NCI-H524 treated with DMSO at 0.1 percent for 48 hours (cell line): Measurements from ENCODE around the gene GALNT13.
A peak's percentile ranks its signal among the peaks of the same experiment; 100 is the strongest.

Experiments used
- DNase-seq: peaks from one replicate; lab custom pipeline; 2025; lab: John Stamatoyannopoulos, UW

GALNT13 gene

DNA sequence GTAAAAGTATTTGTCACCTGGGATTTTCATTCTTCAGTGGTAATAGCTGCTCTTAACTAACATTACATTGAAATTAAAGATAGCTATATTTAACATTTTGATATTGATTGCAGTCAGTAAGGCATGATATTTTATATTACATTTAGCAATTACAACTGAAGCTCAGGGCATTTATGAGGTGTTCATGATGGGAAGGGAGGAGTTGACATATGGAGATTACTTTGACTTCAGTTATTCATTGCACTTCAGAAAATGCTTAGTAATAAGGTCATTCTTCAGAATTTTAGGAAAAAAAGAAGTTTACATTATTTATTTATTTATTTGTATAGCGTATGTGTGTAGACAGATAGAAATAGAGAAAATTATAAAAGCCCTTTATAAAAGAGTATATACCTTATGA is 352.0 kb downstream of the GALNT13 start:
- DNase-seq: no peak

- DNase-seq: no peak
These were observed 355.2 kb downstream of the GALNT13 start for GRCh38 chr2:154226931-154227330.

DNA sequence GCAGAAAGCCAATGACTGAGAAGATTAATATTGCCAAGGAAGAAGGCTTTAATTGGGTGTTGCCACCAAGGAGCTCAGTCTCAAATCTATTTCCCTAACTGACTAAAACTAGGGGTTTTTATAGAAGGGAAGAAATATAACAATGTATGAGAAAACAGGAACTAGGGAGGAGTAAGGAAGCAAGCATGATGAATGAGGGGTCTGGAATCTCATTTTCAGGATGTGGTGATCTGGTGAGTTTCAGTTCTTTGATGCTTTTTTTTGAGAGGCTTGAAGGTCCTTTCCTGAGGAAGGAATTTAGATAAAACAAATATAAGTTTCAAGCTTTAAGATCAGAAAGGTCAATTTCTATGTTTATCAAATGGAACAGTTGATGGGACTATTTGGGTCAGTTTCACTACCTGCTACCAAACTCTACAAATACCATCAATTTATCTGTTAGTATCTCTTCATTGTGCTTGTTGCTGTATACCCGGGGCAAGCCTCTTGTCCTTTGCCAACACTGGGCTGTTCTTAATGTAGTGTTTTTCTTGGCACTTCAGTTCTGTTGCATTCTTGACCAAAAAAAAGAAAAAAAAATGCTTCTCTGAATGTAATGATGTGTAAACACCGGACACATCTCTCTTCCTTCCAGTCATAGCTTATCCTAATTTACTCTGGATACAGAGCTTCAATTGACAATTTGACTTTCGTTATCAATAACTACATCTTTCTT is 357.0 kb downstream of the GALNT13 start:
- DNase-seq: no peak

- no peak for DNase-seq
These were observed 358.2 kb downstream of the GALNT13 start for GRCh38 chr2:154229966-154230365.

GRCh38 chr2:154231021-154231420 is 359.3 kb downstream of the GALNT13 start:
- DNase-seq: no peak

DNA sequence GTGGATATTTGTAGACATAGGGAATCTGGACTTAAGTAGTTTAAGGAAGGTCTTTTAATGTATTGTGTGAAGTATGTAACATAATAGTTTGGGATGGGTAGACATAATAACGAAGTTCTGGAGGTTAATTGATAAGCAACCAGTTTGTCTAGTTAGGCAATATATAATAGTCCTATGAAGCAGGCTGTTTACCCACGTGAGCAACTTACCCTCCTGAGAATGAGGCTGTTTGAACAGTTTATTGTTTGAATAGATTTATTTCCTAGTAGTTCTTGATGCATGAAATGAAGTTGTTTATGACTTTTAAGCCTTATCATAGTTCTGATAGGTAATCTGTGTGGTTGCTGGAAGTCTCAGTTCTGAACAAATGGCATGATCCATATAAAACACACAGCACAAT is 361.5 kb downstream of the GALNT13 start:
- DNase-seq: no peak

GRCh38 chr2:154238252-154238651 is 366.5 kb downstream of the GALNT13 start:
- DNase-seq: no peak

DNA sequence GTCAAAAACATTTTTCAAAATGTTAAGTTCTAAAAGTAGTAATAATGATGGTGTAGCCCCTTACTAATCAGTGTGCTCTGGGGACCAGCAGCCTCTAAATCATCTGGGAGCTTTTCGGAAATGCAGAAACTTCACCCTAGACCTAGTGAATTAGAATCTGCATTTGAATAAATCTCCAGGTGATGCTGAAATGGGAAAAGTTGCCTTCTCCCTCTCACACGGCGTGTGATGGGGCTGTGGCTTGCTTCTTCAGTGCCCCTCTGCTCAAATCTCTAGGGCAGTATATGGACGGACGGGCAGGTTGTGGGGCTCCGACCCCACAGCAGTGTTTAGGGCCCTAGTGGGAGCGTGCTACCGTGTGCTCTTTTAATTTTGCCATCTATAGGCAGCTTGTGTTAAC is 368.6 kb downstream of the GALNT13 start:
- DNase-seq: no peak

GRCh38 chr2:154240921-154241379 is 369.2 kb downstream of the GALNT13 start:
- no peak for DNase-seq

GRCh38 chr2:154242687-154243086 is 371.0 kb downstream of the GALNT13 start:
- DNase-seq: no peak

DNA sequence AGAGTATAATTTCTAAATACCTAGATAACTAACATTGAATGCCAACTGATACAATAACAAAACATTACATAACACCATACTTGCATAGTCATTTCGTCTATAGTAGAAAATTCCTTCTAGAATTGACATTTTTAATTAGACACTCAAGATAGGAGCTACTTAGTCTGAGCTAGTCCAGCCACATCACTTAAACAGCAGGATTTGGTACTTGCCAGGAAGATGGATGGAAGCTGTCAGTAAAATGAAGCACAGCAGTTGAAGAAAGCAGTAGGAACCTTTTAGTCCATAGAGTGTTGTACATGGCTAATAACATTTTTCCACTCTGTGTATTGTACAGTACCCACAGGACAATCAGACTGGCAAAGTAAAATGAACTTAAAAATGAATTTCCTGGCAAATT is 372.0 kb downstream of the GALNT13 start:
- no peak for DNase-seq

DNA sequence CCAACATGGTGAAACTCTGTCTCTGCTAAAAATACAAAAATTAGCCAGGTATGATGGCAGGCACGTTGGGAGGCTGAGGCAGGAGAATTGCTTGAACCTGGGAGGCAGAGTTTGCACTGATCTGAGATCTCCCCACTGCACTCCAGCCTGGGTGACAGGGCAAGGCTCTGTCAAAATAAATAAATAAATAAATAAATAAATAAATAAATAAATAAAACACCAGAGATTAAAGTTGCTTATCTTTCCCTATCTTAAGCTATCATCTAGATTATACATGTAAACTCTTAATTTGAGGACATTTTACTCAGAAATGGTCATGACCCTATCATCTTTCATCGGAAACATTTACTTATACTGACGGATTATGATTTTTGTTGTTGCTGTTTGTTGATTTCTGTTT is 373.2 kb downstream of the GALNT13 start:
- no peak for DNase-seq

DNA sequence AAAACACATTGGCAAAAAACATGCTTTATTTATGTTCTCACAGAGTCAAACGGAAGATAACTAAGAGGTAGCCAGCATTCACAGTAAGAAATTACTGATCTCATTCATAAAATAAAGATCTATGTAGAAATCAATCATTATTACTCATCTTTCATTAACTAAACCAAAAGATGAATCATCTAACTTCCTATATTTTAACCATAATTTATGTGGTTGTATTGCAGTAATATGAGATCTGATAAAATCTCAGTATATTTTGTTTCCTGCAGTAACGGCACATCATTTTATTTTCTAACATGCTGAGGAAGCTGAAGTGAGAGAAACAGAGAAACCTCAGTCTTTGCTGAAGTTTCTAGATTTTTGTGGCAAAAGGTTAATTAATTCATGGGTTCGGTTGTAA is 375.8 kb downstream of the GALNT13 start:
- no peak for DNase-seq

- no peak for DNase-seq
These were observed 384.4 kb downstream of the GALNT13 start for GRCh38 chr2:154256136-154256535.

DNA sequence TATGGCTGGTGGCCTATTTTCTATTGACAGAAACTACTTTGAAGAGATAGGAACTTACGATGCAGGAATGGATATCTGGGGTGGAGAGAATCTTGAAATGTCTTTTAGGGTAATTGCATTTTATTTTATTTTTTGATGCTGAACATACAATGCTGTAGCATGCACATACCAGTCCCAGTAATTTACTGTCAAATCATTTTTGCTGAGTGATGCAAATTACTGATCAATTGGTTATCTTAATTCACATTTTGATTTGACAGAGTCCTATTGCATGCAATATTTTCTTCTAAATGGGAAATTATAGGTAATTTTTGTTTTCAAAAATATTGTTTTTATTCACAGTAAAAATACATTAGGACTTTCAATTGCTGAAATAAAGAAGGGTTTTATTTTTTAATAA is 387.3 kb downstream of the GALNT13 start:
- DNase-seq: peak; percentile 4

DNA sequence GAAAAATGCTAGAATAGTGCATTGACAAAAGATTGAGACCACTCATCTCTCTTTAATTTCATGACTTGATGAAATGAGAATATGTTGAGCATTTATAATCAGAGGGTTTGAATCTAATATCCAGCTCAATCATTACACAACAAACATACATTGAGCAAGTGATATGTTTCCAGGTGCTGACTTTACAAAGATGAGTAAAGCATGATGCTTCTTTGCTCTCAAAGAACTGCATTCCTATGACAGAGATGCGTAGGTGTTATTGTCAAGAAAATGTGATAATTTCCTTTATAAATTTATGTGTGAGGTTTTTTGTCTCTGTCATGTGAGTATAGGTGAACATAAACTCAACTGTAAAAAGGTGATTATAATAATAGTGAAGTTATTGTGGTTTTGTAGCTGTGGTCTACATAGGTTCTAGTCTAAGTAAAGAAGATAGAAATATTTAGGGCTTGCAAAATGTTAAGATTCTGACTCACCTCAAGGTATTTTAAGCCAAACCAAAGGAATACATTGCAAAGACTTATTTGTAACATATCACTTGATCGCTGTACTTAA is 389.8 kb downstream of the GALNT13 start:
- no peak for DNase-seq

DNA sequence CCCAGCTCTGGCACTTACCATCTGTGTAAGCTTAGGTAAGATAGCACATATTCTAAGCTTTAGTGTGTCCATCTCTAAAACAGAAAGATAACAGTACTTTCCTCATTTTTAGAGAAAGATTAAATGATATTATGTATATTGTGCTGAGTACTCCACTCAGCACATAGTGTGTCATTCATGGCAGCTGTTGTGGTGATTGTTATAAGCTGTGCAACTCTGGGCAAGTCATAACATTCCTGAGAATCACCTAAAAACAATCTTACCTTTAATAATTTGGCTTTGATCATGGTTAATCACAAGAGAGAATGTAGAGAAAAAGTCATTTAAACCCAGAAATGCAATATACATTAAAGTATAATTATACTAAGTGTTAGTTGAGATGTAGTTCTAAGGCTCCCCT is 391.5 kb downstream of the GALNT13 start:
- no peak for DNase-seq

DNA sequence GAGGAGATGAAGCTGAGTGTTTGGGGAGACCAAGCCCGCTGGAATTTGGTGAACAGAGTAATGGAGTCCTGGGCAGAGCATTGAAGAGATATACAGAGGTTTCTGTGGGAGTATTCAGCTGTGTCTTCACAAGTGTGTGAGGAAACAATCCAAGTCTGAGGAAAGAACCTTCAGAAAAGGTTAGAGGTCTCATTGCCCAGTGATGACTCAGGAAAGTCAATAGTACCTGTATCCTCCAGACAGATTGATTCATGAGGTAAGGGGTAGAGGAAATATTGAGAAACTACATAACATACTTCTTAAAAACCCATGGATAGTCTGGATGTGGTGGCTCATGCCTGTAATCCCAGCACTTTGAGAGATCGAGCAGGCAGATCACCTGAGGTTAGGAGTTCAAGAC is 392.3 kb downstream of the GALNT13 start:
- no peak for DNase-seq

GRCh38 chr2:154267983-154268382 is 396.3 kb downstream of the GALNT13 start:
- no peak for DNase-seq

DNA sequence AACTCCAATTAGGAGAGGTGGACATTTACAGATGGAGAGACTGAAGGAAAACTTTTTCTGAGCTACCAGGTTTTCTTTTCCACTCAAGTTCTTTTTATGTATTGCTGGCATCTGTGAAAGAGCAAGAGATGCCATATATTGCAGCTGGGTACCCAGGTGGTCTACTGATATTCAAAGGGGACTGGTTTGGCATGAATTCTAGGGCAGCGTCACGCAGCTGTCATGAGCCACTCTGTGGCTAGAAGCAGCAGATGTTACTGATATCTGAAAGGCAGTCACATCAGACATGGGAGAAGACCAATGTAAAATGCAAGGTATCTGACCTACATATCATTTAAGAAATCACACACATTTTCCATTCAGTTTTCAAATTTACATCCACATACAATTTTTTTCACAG is 408.8 kb downstream of the GALNT13 start:
- peak; percentile 80 for DNase-seq

DNA sequence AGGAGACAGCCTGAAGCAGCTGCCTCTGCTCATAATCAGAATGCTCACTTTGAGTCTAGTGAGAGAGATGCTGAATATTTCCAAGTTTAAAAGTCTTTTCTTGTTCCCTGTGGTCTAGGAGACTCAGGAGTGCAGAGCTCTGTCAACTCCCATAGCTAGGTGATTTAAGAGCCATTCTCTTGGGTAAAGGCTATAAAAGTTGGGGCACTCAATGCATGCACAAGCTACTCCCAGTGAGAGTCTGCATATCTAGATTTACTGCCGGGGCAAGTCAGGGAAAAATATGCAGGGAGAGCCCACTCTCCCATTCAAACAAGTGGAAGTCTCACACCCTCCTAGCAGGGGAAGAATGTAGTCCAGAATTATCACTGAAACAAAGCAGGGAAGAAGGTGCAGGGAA is 418.1 kb downstream of the GALNT13 start:
- no peak for DNase-seq

DNA sequence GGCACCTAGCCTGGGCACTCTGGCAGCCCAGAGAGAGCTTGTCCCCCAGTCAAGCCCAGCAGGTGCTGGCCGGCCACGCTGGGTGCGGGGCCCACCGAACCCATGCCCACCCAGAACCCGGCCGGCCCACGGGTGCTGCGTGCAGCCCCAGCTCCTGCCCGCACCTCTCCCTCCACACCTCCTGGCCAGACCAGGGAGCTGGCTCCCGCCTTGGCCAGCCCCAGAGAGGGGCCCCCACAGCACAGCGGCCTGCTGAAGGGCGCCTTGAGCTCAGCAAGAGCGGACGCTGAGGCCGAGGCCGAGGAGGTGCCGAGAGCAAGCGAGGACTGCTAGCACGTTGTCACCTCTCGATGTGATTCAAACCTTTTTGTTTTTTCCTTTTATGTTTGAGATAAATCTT is 419.8 kb downstream of the GALNT13 start:
- DNase-seq: no peak

DNA sequence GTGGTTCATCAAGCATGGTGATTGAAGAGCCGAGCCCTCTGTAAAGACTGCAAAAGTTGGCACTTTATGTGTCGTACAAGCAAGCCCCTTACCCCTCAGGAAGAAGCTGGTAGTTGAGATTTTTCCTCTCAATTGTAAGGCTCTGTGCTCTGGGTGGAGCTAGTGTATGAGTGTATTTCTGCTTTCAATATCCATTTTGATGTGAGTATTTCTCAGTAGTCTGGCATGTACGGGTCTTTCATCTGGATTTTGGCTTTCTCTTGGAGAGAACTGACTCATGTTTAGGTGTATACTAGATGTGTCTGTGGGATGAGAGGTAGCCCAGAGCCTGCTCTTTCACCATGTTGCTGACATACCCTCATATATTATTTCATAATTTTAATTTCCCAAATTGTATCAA is 420.2 kb downstream of the GALNT13 start:
- DNase-seq: no peak

DNA sequence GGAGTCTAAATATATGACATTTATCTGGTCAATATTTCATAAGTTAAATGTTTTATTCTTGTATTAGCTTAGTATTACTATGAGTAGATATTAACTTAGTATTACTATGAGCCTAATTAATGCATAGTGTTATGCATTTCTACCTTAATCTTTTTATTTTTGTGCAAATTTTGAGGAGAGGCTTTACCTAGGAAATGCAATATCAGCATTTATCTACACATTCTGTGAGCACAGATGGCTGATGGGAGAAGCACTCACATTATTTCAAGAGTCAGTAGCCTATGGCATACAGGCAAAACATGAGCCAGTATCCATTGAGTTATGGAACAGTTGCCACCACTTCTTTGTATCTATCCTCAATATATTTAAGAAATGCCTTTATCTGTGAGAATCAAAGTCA is 422.1 kb downstream of the GALNT13 start:
- no peak for DNase-seq
